ENCODE results near the gene CHCHD1. TPM values are rescaled to one million over a fixed set of nuclear protein-coding genes. Genes with fewer than 3 reads are reported as not detected.
"Not testable (repeated sequence)": the region's sequence is repeated elsewhere in the genome, so short reads cannot be mapped to it uniquely, and the experiment has no call there.

Gene CHCHD1
- 30.9 and 31.3 TPM in 2 replicates for total RNA-seq

DNA sequence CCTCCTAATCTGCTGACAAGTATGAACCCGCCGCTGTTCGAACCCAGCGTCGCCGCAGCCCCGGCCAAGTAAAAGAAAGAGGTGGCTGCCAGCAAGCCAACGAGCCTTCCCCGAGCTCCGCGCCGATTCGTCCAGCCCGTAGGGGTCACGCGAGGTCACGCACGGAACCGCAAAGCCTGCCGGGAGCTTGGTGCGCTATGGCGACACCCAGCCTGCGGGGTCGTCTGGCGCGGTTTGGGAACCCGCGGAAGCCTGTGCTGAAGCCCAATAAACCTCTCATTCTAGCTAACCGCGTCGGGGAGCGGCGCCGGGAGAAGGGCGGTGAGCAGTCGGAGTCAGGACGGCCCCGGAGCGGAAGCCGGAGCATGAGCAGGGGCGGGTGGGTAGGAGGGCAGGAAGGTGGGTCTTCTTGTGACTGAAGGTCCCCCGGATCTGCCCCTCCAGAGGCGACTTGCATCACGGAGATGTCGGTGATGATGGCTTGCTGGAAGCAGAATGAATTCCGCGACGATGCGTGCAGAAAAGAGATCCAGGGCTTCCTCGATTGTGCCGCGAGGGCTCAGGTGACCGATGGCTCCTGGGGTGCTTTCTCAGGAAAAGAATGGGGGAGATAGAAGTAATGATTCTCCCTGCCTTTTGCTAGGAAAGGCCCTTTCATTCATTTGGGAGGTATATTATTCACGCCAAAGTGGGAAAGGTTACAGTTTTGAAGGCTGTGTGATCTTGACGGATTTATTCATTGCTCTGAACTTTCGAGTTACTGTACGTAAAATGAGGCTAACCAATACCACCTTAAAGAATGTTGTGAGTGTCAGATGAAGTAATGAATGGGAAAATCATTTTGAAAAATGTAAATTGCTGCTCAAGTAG lies at the start of gene CHCHD1:
TSS of gene CHCHD1 (plus strand) at position 170 of the 870 bp plus-strand sequence. CDS start at position 198, 28 bp downstream.
- DNase-seq (ENCODE audit: low read depth, low spot score), result peak; percentile 61

DNA sequence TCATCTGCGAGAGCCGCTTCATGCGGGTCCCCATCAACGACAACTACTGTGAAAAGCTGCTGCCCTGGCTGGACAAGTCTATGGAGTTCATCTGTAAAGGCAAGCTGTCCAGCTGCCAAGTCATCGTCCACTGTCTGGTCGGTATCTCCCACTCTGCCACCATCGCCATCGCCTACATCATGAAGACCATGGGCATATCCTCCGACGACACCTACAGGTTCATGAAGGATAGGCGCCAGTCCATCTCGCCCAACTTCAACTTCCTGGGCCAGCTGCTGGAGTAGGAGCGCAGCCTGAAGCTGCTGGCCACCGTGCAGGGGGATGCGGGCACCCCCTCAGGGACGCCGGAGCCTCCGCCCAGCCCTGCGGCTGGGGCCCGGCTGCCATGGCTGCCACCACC lies 49.4 kb upstream of the CHCHD1 start:
- no peak for DNase-seq (ENCODE audit: low read depth, low spot score)

DNA sequence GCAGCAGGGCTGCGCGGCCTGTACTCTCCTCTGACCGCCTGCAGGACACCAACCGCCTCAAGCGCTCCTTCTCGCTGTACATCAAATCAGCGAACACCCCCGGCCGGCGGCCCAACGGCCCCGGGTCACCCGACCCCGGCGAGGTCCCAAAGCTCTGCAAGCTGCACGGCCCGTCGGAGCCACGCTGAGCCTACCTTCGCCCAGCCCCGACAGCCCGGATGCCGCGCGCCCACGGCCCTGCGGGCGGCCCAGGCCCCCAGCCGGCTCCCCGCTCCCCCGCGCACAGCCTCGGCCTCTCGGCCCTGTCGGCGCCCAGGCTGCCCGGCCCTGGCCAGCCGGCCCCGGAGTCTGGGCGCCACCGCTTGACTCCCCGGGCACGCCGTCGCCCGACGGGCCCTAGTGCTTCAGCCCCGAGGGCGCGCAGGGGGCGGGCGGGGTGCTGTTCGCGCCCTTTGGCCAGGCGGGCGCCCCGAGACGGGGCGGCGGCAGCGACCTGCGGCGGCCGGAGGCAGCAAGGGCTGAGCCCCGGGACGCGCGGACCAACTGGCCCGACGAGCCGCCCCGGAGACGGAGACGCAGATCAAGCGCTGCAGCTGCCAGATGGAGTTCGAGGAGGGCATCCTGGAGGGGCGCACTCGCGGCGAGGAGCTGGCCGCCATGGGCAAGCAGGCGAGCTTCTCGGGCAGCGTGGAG lies 48.8 kb upstream of the CHCHD1 start:
- DNase-seq (ENCODE audit: low read depth, low spot score), result no peak

DNA sequence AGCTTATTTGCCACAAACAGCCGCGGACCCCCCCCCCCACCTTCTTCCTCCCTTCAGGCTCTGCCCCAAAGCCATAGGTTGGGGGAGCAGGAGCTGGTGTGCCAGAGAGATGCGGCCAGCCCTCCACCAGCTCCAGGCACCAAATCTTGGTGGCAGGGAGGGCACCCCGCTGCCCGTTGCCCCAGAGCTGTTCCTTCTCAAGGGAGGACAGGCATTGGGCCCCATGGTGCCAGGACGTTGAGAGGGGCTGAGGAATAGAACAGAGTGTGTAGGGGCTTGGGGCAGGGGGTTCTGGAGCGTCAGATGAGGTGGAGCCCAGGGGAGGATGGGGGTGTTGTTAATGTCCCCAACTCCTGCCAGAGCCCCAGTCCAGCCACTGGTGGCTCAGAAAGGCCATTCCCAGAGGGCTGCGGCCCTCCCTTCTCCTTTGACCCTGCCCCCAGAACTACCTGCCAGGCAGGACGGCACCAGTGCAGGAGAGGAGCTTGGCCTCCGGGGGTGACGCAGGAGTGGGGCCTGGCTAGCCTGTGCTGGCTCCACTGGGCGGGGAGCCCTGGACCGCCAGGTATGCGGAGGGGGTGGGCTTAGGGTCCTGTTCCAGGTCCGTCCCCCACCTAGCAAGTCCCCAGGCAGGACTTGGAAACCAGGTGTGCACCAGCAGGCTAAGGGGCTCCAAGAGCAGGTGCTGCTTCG lies 47.7 kb upstream of the CHCHD1 start:
- DNase-seq (ENCODE audit: low read depth, low spot score), result no peak

DNA sequence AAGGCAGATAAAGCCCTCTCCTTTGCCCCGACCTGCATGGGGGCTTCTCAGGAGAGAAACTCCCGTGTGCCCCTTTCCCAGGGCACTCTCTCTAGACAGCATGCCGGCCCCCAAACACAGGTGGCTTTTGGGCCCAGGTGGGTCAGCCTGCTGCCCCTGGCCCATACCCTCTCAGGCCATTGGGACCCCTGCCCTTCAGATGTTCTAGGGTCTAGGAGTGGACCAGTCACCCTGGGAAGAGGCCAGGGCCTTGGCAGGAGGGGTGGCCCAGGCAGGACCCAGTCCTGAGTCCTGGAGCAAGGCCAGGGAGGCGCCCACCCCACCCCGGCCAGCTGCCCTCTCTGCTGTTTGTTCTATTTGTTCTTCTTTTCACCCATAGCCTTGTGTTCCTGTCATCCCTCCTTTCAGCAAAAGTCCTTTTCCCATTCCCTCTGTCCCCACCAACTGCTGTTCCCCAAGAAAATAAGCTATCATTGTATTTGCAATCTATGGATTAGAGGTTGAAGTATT lies 47.0 kb upstream of the CHCHD1 start:
- no peak for DNase-seq (ENCODE audit: low read depth, low spot score)

DNA sequence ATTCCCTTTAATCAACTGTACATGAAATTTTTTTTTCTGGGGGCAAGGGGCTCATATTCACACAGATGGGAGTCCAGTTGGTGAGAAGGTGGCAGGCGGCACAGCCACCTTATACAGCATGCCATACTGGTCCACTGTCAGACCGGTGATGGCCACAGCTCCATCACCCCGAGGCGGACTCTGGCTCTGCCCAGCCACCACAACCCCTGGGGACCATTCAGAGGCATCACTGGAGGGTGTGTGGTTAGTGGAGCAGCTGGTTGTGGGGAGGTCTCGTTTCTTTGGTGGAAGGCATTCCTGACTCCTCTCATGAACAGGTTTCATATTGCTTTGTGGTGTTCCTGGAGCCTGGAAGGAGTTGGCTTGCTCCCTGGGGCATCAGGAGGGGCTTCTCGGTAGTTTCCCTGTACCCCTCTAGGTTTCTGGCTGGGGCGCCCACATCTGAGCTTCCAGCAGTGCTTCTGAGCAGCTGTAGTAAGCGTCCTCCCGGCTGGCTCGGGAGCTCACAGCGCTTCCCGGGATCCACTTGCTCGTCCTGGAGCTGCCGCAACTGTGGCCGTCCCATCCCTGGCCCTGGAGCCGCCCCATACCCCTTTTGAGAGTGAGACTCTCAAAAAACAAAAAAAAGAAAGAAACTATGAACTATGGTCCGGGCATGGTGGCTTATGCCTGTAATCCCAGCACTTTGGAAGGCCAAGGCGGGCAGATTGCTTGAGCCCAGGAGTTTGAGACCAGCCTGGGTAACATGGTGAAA lies 41.2 kb upstream of the CHCHD1 start:
- DNase-seq (ENCODE audit: low read depth, low spot score), result not testable (repeated sequence)

DNA sequence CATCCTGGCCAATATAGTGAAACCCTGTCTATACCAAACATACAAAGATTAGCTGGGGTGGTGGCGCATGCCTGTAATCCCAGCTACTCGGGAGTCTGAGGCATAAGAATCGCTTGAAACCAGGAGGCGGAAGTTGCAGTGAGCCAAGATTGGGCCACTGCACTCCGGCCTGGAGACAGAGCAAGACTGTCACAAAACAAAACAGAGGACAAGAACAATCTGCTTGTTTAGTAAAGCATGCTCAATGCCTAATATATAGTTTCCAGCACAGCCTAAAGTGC lies 39.5 kb upstream of the CHCHD1 start:
- DNase-seq (ENCODE audit: low read depth, low spot score), result no peak

DNA sequence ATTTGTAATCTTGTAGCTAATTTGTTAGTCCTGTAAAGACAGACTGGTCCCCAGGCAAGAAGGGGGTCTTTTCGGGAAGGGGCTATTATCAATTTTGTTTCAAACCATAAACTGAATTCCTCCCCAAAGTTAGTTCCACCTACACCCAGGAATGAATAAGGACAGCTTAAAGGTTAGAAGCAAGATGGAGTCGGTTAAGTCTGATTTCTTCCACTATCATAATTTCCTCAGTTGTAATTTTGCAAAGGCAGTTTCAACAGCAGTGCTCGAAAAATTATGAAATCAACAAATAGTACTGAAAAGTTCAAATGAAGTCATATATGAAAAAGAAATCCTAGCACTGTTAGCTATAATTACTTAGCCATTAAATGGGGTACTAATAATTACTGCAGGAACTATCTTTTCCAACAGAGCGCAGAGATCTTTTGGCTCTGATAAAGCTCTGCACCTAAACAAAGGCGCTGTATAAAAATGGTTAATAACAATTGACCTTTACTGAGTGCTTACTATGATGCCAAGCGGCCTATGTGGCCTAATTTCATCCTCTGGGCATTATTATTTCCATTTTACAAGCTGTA lies 38.4 kb upstream of the CHCHD1 start:
- no peak for DNase-seq (ENCODE audit: low read depth, low spot score)

DNA sequence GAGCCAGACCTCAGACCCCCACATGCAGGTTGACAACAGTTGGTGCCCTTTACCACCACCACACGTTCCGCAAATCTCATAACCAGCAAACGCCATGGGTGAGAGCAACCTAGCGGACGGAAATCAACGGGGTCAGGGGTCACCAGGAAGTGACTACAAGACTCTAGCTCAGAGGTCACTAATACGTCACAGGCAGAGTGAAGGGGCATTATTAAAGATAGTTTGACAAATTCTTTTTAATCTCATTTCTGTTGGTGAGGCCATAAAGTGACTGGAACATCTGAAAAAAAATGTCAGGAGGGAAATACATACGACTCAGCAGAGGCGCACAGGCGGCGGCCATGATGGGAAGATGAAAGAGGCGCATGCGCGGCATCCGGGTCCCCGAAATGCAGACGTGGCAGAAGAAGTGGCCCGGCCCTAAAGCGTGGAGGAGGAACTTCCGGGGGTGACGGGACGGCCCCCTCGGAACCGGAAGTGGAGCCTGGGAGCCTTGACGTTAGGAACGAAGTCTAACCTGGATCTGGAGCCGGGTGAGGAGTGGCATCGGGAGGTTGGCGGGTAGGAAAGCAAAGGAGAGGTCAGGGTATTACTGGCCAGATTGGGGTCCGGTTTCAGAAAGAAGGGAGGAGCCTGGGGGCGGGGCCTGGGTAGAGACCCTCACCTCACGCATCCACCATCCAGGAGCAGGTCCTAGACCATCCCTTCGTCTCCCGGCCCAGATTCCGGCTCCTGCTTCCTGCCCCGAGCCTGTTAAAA lies 37.8 kb upstream of the CHCHD1 start, which contains the start of gene SEC24C:
TSS of gene SEC24C (plus strand) at position 468 of the 759 bp plus-strand sequence. CDS start 2,461 bp downstream, outside the sequence.
- peak; percentile 82 for DNase-seq (ENCODE audit: low read depth, low spot score)

DNA sequence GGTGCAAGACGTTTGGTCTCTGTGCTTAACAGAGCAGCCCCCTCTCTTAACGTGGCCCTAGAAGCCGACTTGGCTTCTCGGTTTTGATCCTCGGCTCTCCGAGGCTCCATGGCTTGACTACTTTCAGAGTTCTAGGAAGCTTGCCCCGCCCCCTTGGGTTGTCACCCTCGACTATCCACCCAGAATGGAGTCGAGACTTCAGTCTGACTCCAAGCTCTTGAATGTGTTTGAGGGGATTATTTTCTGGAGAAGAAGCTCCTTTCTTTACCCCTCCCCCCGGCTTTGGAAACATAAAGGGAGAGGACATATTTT lies 37.2 kb upstream of the CHCHD1 start:
- peak; percentile 15 for DNase-seq (ENCODE audit: low read depth, low spot score)

DNA sequence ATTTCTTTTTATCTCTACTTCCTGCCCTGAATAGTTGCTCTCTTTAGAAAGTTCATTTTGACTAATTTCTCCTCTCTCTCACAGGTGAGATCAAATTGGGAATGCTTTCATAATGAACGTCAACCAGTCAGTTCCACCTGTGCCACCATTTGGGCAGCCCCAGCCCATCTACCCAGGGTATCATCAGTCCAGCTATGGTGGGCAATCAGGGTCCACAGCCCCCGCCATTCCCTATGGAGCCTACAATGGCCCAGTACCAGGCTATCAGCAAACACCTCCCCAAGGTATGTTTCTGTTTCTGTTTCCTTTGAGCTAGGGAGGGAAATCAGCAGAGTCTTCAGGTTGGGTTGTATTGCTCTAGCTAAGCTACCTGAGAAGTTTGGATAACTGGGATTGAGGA lies 35.1 kb upstream of the CHCHD1 start:
- DNase-seq (ENCODE audit: low read depth, low spot score), result no peak

DNA sequence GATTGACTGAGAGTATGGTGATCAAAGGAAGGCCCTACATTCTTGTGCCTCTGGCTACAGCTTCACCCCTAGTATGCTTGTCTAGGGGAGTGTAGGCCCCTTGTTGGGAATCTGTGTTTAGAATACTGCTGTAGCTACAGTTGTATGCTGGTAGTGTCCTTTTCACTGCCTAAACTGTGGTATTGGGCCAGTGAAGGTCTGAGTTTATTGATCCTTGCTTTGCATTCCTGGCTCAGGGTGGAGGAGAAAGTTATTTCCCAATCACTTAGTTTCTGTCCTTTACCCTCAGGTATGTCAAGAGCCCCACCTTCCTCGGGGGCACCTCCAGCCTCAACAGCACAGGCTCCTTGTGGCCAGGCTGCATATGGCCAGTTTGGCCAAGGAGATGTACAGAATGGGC lies 31.0 kb upstream of the CHCHD1 start:
- DNase-seq (ENCODE audit: low read depth, low spot score), result no peak

DNA sequence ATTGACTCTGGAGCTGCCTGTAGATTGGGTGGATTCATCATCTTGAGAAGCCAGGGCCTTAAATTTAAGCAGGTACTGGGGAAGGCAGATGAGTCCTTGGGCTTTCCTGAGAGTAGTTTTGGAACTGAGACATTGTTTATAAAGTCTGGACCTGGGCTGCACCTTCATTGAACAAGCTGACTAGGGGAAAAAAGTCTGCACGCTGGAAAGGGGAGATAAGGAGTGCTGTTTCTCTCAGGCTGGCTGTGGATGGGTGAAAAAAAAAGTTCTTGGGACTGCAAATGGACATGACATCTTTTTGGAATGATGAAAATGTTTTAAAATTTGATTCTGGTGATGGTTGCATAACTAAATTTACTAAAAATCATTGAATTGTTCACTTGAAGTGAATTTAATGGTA lies 25.7 kb upstream of the CHCHD1 start:
- no peak for DNase-seq (ENCODE audit: low read depth, low spot score)

DNA sequence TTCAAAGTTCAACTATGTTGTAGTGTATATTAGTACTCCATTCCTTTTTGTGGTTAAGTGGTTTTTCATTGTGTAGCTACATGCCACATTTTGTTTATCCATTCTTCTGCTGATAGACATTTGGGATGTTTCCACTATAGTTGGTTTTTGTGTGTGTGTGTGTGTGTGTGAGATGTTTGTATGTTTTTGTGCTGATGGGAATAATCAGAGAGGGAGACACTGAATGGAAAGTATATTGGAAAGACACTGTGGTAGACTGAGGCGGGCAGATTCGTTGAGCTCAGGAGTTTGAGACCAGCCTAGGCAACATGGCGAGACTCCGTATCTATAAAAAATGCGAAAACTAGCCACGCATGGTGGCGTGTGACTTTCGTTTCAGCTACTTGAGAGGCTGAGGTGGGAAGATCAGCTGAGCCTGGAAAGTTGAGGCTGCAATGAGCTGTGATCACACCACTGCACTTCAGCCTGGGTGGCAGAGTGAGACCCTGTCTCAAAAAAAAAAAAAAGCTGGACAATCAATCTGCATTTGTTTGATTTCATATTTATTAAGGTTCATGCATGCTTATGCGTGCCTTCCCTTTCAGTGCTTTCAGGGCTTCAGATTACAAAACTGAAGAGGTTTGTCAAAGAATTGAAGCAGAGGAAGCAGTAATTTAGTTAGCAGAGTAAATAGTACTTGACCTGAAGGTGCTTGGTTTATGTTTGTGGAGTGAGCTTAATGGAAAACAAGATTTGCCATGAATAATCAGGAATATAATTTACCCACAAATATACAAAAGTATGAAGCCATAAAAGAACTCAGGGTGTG lies 22.9 kb upstream of the CHCHD1 start:
- DNase-seq (ENCODE audit: low read depth, low spot score), result no peak

DNA sequence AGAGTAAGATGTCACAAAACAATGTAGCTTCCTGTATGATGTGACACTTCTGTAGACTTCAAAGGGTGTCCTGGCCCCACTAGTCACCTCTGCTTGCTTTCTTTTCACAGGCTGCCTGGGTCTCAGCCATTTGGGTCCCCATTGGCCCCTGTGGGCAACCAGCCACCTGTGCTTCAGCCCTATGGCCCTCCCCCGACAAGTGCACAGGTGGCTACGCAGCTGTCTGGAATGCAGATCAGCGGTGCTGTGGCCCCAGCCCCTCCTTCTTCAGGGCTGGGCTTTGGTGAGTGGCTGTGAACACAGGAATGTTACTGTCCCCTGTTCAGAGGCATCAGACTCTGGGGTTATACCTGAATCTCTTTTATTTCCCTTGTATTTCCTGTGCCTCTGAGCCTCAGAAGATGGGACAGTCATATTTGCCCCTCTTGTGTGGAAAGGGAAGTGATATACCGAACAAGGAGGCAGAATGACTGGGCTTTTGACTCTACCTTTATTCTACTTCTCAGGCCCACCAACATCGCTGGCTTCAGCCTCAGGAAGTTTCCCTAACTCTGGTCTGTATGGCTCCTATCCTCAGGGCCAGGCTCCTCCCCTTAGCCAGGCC lies 22.2 kb upstream of the CHCHD1 start:
- no peak for DNase-seq (ENCODE audit: low read depth, low spot score)

DNA sequence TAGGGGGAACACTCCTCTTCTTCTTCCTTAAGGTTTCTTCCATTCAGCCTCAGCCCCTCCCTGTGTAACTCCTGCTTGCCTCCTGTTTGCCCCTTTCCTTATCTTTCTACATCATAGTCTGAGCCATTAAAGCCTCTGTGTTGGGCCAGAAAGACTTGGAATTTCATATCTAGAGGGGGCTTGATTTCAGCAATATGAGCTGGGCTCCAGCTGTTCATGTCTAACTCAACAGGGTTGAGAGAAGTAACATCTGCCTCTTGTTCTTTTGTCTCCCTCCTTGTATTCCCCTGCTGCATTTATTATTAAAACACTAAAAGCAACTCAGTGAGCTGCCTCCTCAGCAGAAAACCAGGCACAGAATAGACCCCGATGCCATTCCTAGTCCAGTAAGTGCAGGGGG lies 20.1 kb upstream of the CHCHD1 start:
- no peak for DNase-seq (ENCODE audit: low read depth, low spot score)

DNA sequence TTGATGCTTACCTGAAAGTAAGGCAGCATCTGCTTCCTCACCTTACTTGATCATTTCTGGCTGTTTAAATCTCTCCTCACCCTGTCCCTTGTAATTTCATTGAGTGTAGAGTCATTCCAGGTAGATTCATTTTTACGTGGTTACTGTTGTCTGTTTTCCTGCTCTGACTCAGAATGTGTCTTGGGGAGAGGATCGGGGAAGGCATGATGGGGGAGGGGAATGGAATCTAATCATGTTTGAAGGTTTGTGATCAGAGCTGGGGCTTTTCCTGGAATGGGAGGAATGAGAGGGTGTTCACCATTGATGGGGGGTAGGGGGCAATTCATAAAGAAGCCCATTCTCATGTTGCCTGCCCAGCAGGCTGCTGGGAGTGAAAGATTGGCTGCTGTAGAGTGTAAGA lies 18.9 kb upstream of the CHCHD1 start:
- DNase-seq (ENCODE audit: low read depth, low spot score), result no peak

DNA sequence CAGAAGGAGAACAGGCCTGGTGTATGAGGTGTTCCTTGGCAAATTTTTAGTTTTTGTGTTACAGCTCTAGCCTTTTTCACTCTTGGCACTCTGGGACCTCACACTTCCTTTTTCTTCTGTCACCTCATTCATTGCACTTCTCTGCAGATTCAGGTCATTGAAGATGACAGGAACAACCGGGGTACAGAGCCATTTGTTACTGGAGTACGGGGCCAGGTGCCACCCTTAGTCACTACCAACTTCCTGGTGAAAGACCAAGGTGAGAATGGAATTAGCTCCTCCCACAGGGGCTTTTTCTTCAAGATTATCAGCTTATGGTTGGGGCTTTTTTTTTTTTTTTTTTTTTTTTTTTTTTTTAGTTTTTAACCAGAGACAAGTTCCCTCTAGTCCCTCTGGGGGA lies 18.5 kb upstream of the CHCHD1 start:
- DNase-seq (ENCODE audit: low read depth, low spot score), result no peak

DNA sequence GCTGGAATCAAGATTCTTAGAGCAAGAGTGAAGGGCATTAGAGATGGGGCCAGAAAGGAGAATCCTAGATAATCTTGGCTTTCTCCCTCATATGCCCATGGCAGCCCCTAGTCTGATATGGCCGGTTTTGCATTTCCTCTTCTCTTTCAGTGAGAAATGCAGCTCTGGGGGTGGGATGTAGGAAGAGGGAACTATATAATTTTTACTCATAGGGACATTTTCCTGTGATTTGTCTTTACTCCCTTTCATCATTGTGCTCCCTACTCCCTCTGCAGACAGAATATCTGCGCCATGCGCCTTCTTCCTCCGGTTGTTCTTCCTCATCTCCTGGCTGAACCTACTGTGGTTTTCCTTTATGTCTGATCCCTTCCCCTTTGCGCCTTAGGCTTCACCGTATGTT lies 16.8 kb upstream of the CHCHD1 start:
- DNase-seq (ENCODE audit: low read depth, low spot score), result no peak

Data from pulmonary artery endothelial cell (primary cell).